Hindlimb muscle (tissue), 1 donor: ENCODE results near the gene SYT8. TPM values are rescaled to one million over a fixed set of nuclear protein-coding genes. Genes with fewer than 3 reads are reported as not detected.
"Not testable (repeated sequence)": the region's sequence is repeated elsewhere in the genome, so short reads cannot be mapped to it uniquely, and the experiment has no call there.

Experiments
- DNase-seq: peaks from one replicate; pipeline ENCODE4 v3.0.0-alpha.2; 2013
- polyA plus RNA-seq: library from polyadenylated mRNA; unstranded; fragments of 120-200 nt; gene quantifications from one replicate; pipeline ENCODE4 v1.2.1, GENCODE V29; 2013; ENCODE audit not compliant: insufficient read length

The SYT8 gene
- polyA plus RNA-seq, 1 donor, result 0.44 TPM

DNA sequence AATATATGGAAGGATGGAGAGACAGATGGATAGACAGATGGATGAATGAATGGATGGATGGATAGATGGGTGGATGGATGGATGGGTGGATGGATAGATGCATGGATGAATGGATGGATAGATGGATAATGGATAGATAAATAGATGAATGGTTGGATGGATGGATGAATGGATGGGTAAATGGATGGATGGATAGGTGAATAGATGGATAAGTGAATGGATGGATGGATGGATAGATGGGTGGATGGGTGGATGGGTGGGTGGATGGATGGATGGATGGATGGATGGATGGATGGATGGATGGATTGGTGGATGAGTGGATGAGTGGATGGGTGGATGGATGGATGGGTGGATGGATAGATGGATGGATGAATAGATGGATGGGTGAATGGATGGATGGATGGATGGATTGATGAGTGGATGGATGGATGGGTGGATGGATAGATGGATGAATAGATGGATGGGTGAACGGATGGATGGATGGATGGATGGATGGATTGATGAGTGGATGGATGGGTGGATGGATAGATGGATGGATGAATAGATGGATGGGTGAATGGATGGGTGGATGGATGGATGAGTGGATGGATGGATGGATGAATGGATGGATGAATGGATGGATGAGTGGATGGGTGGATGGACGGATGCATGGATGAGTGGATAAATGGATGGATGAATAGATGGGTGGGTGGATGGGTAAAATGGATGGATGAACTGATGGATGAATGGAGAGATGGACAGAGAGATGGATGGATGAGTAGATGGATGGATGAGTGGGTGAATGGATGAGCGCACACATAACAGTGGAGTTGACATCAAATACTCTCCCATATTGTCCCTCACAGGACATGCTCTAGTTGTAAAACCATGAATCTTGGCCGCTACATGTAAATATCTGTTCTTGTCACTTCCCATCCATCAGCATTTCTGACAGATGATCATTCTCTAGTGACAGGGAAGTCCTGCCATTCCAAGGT, 26.9 kb downstream of the SYT8 start:
- DNase-seq, result no peak

DNA sequence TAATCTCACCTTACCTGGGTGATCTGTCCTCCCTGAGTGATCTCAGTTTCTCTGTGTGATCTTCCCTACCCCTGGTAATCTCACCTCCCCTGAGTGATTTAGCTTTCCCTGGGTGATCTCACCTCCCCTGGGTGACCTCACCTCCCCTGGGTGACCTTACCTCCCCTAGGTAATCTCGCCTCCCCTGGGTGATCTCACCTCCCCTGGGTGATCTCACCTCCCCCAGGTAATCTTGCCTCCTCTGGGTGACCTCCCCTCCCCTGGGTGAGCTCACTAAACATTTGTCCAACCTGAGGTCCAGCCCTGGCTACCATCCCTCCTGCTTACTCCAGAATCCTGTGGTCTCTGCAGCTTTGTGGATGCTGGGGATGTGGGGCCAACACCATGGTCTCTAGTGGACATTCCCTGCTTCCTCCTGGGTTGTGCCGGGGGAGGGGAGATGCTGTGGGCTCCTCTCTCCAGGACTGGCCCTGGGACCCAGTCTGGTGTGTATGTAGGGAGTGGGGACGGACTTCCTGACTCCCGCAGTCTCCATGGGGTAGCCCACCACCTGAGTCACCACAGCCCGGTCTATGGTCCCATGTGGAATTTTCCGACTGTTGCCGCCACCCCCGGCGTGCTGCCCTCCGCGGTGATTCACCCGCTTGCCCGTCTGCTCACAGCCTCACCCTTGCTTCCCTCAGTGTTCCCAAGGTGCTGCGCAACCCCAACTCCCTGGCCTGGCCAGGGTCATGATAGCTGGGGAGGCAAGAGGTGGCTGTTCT, 28.0 kb downstream of the SYT8 start:
- DNase-seq, result no peak

DNA sequence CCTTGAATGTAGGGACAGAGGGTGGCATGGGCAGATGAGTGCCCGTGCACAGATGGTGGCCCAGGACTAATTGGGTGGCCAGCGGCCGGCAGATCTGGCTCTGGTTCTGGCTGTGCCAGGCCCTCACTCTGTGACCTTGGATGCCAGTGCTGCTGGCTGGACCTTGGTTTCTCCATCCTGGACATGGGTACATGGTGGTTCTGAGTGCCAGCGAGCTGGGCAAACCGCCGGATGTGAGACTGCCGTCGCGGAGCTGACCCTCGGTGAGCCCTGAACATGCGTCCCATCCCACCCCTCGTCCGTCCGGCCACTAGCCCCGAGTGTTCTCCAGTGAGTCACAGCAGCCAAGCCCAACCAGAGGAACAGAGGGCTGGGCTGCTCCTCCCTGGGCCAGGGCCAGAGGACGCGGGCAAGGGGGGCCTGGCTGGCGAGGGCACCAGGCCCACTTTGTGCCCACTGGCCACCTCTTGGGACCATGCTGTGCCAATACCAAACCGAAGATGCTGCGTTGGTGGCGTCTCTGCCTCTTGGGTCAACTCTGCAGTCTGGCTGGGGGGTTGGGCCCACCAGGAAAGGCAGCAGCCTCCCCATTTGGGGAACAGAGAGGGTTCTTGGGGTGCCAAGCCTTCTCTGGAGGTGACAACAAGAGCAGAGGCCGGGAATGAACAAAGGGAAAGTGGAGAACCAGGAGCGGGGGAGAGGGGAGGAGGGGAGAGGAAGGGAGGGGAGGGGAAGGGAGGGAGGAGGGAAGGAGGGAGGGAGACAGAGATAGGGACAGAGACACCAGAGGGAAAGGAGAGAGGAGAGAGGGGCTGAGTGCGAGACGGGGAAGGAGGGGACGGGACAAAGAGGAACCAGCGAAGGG, 28.8 kb downstream of the SYT8 start:
- peak; percentile 92 for DNase-seq

DNA sequence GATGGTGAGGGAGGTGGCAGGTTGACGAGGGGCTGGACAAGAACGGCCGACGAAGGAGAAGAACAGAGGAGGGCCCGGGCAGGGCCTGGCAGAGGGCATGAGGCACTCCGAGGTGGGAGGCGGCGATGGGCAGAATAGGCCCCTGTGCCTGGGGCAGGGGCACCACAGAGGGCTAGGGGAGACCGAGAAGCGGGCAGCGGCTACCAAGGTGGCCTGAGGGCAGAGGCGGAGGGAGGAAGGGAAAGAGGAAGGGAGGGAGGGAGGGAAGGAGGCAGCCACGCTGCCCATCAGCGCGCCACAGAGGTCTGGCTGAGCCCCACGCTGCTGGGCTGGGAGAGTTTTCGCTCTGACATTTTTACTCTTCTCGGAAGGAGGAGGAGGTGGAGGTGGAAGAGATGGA, 29.4 kb downstream of the SYT8 start:
- no peak for DNase-seq

DNA sequence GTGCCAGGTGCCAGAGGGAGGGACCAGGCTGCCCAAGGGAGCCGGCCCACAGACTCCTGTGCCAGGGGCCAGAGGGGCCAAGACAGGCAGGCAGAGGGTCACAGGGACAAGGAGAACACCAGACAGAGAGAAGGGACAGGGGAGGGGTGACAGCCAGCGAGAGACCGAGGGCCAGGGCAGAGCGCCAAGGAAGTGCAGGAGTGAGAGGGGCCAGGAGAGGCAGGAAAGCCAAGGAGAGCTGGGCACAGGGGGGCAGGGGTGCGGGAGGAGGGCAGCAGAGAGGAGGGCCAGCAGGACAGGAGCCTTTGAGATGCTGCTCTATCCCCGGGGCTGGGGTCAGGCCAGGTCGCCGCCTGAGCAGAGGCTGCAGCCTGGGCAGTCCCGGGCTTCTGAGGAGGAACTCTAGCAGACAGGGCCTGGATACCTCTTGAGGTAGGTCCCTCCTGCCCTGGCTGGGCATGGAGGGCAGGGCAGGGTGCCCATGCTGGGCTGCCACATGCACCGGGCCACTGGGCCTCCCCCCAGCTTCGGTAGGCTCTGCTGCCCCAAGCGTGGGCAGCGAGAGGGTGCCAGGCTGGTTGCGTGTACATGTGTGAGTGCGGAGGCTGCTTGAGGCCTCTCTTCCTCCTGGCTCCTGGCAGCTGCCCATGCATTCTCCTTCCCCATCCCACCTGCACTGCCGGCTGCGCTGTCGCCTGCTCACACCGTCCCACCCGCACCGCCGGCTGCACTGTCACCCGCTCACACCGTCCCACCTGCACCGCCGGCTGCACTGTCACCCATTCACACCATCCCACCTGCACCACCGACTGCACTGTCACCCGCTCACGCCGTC, 30.3 kb downstream of the SYT8 start:
- DNase-seq, result no peak

DNA sequence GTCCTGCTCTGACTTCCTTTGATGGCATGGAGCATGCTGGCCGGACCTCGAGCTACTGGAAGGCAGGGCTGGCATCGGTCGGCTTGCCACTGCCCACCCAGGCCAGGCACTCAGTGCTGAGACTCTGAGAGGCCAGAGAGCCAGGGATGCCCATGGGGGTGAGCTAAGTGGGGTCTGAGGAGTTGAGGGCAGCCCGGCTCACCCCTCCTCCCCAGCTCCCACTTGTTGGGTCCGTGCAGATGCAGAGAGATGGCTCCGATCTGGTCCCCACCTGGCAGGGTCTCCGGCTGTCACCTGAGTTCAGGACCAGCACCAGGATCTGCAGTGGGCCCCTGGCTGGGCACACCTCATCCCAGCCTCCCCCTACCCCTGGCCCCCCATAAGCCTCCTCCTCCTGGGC, 31.4 kb downstream of the SYT8 start:
- no peak for DNase-seq

DNA sequence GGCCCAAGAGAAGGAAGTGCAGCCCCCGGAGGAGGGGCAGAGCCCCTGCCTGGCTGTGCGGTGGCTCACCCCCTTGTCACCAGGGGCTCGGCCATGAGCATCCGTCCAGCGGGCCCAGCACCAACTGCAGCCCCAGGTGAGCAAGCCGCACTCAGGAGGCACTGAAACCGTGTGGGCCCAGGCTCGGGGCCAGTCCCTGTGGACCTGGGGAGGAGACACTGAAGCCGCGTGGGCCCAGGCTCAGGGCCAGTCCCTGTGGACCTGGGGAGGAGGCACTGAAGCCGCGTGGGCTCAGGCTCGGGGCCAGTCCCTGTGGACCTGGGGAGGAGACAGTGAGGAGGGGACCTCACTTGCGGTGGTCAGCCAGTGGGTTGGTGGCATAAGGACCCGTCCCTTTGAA, 32.0 kb downstream of the SYT8 start:
- no peak for DNase-seq

DNA sequence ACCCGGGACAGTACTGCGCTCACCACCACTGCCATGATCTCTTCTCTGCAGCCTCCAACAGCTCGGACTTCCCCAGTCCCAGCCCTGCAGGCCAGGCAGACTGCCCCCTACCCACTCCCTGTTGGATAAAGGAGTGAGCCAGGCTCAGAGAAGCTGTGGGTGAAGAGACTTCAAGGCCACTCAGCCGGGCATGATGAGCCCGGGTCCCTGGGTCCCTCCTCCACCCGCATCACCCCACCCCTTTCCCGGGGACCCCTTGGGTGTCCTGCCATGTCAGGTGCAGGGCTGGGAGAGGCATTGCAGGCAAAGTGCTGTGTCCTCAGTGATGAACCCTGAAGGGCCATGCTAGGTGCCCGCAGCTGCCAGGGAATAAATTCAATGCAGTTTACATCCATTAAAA, 32.6 kb downstream of the SYT8 start:
- DNase-seq, result no peak

DNA sequence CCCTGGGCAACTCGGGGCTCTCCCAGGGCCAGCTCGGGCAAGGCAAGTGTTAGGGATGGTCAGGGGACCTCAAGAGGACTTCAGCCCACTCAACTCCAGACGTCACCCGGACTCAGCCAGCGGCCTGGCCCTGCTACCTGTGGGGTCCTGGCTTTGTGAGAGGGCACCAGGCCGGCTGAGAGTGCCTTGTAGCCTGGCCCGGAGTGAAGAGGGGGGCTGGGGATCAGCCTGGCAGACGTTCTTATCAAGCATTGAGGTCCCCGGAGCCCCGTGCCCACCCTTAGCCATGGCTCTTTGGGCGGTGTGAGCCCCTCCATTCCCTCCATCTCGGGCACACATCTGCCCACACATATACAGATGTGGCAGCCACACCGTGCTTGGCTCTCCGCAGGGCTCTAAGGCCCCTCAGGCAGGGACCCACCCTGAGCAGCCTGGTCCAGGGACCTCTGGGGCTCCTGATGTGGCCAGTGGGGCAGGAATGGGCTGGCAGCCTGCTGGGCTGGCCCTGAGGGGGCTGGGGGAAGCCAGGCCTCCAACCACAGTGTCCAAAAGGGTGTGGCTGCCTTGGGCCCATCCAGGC, 33.4 kb downstream of the SYT8 start:
- DNase-seq, result no peak

DNA sequence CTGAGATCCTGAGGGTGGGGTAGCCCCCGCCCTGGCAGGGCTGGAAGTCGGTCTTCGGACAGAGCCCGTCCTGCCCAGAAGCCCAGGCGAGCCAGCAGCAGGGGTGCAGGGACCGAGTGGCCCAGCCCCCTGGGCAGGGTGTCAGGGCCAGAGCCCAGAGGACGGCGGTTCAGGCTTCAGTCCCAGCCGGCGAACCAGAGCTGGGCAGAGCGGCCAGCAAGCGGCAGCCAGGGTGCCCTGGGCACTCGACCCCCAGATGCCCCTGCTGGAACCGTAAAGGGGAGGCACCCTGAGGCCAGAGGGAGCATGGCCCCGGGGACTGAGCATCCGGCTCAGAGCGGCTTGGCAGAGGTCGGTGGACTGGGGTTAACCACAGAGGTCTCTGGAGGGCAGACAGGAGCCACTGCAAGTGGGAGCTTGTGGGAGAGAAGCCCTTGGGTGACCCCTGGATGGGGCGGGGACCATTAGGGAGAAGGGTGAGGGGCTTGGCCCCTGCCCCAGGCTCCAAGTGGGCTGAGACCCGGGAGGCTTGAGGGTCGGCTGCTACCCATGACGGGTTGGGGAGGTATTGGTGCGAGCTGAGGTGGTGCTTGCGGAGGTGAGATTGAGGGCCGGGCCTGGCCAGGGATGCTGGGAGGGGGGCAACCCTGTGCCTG, 34.0 kb downstream of the SYT8 start:
- no peak for DNase-seq

DNA sequence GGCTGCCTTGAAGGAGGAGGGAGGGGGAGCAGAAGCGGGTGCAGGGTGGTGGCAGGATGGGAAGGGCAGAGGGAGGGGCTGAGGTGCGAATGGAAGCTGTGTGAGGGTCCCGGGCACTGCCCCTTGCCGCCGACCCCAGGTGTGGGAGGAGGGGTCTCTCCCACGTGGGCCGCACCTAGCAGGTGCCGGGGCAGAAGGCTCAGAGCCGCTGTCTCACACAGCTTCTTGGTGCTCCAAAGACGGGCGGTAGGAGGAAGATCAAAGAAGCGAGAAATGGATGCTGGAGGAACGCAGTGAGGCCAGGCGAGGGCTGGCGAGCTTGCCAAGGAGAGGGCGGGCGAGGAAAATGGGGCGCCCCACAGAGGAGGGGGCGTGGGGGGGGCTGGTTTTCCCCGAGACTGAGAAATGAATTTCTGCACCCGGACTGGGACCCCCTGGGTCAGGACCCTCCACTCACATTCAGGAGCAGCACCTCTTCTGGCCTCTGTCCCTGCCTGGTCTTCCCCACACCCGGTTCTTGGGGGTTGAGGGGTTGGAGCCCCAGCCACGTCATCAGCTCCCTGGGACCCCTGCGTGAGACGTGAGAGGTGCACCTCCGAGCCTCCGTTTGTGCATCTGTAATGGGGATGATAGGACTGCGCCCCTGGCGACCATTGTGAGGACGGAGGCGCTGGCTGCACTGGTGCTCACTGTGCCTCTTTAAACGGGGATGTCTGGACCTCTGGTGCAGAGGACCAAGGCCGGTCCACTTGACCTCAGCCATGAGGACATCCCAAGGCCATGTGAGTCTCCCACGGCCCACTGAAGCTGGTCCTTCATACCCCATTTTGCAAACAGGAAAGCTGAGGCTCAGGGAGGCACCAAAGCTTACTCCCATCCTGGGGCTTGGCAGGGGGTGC, 34.9 kb downstream of the SYT8 start:
- no peak for DNase-seq

DNA sequence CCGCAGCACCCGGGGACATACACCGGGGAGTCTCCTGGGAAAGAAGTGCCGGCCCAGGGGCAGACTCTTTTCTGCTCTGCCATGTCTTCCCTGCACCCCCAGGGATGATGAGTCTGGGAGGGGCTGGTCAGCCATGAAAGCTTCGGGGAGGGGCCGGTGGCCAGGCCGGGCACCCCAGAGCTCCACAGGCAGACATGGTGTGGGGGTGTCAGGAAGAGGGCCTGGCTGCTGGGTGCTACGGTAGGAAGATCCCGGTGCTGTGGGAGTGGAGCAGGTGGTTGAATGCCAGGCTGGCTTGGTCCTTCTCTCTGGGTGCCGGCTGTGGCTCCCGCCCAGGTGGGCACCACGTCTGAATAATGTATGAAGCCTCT, 35.5 kb downstream of the SYT8 start:
- no peak for DNase-seq

DNA sequence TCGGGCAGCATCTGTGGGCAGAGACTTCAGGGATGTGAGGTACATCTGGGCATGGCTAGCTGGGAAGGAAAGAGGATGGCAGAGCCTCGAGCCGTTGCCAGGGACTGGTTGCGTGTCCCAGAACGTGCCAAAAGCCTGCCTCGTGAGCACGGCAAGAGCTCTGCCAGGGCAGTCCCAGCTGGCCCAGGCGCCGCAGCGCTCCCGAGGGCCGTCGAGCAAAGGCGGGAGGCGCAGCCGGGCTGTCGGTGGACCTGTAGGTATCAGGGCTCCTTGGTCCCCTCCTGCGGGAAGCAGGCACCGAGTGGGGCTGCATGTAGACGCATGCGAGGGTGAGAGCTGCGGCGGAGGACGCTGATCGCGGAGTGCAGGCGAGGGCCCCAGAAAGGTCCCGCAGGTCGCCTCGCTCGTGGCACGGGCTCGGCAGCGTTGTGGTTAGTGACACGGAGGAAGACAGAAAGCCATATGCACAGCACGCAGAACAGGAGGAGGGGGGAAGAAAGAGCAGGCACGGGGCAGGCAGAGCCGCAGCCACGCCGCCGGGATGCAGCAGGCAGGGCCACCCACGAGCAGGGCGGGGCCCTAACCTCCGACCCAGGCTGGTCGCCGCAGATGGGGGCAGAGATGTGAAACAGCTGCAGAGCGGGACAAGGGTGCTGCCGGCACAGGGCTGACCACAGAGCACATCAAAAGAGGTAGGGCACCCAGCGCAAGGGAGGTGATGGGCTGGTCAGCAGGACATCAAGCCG, 36.1 kb downstream of the SYT8 start:
- no peak for DNase-seq

DNA sequence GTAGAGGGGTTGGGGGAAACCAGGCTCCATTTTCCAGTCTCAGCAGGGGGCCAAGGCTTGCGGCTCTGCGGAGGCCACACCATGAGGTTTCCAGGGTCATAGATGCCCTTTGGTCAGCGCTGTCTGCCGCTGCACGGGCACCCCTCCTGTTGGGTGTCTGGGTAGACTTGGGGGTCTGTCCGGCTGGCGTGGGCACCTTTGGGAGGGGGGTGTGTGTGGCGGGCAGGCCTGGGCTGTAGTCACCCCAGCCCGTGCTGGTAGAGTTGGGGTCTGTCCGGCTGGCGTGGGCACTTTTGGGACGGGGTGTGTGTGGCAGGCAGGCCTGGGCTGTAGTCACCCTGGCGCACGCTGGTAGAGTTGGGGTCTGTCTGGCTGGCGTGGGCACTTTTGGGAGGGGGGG, 36.7 kb downstream of the SYT8 start:
- no peak for DNase-seq

DNA sequence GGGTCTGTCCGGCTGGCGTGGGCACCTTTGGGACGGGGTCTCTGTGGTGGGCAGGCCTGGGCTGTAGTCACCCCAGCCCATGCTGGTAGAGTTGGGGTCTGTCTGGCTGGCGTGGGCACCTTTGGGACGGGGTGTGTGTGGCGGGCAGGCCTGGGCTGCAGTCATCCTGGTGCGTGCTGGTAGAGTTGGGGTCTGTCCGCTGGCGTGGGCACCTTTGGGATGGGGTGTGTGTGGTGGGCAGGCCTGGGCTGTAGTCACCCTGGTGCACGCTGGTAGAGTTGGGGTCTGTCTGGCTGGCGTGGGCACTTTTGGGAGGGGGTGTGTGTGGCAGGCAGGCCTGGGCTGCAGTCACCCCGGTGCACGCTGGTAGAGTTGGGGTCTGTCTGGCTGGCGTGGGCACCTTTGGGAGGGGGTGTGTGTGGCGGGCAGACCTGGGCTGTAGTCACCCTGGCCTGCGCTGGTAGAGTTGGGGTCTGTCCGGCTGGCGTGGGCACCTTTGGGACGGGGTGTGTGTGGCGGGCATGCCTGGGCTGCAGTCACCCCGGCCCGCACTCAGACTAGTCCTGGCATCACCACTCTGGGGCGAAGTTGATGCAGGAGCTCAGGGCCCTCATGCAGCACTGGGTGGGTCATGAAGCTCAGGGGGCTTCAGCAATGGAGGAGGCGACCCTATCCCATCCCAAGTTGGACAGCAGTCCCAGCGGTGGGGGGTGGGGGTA, 37.6 kb downstream of the SYT8 start:
- DNase-seq, result no peak

DNA sequence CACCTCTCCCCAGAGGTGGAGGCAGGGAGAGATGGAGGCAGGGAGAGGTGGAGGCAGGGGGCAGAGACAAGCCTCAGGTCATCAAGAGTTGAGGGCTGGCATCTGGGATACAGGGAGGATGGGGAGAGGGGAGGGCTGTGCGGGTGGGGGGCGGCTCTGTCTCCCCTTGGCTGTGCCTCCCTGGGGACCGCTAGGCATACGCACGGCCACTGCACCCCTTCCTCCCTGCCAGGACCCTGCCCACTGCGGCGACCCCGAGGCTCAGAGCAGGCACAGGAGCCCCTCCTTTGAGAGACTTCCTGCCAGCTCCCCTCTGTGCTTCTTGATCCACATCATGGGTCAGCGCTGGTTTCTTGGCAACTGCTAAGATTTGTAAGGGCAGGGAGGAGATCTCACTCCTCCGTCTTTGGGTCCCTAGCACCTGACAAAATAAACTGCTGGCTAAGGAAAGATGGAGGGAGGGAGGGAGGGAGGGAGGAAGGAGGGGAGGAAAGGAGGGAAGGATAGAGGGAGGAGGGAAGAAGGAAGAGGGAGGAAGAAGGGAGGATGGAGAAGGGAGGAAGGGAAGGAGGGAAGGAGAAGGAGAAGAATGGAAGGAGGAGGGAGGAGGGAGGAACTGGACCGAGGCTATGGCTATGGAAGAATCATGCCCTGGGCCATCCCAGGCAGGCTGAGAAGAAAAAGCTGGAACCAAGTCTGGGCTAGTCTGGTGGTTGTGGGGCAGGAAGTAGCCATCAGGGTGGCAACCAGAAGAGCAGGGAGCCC, 38.4 kb downstream of the SYT8 start:
- no peak for DNase-seq

DNA sequence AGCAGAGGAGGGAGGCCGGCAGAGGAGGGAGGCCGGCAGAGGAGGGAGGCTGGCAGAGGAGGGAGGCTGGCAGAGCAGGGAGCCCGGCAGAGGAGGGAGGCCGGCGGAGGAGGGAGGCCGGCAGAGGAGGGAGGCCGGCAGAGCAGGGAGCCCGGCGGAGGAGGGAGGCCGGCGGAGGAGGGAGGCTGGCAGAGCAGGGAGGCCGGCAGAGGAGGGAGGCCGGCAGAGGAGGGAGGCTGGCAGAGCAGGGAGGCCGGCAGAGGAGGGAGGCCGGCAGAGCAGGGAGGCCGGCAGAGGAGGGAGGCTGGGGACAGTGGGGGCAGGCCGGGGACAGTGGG, 39.0 kb downstream of the SYT8 start:
- DNase-seq, result not testable (repeated sequence)
